Activated T-cell treated with anti-CD3 and anti-CD28 coated beads for 24 hours (primary cell): ENCODE results near the gene PAQR4.

ENCODE experiments used
- DNase-seq: peaks from one replicate; pipeline ENCODE4 v3.0.0-alpha.2; 2020; ENCODE audit warnings: low read depth

Gene PAQR4

DNA sequence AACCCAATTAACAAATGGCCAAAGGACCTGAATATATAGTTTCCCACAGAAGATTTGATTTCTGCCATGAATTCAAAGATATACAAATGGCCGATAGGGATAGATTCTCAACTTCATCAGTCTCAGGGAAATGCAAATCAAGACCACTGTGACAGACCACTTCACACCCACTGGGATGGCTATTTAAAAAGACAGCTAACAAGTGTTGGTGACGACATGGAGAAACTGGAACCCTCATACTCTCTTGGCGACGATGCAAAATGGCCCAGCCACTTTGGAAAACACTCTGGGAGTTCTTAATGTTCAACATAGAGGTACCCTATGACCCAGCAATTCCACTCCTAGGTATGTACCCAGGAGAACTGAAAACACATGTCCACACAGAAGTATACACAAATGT lies 22.5 kb upstream of the PAQR4 start:
- no peak for DNase-seq

DNA sequence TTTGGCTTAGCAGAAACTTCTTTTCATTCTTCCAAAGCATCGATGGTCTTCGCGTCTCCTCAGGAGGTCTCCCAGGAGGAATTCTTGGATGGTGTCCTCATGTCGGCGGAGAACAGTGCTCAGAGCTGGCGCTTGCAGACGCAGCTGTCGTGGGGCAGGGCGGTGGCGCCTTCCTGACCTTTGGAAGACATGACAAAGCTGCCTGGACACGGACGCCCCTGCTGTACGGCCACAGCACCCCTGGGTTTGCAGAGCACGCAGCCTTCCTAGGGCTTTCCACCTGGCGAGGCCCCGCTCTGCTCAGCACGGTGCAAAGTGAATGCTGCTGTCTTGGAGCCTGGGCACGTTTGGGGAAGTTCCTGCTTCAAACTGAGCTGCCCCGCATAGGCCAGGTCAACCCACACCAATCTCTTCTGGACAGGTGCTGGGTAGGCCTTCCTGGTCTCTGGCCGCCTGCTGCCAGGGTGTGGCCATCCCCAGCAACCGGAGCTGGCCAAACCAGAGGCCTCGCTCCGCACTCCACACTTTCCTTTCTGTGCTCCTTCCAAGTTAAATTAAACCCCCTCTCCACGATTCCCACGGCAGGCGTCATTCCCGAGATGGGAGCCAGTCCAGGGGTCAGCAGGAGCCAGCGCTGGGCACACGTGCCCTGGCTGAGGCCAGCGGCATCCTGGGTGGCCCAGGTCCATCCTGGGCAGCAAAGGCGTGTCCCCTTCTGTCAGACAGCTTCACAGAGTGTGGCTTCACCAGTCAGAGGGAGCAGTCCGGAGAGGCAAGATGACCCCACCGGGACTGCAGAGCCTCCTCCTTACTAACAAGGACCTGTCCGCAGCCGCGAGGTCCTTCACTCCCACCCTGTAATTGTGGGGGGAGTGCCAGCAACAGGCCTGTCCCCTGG lies 20.1 kb upstream of the PAQR4 start:
- no peak for DNase-seq

DNA sequence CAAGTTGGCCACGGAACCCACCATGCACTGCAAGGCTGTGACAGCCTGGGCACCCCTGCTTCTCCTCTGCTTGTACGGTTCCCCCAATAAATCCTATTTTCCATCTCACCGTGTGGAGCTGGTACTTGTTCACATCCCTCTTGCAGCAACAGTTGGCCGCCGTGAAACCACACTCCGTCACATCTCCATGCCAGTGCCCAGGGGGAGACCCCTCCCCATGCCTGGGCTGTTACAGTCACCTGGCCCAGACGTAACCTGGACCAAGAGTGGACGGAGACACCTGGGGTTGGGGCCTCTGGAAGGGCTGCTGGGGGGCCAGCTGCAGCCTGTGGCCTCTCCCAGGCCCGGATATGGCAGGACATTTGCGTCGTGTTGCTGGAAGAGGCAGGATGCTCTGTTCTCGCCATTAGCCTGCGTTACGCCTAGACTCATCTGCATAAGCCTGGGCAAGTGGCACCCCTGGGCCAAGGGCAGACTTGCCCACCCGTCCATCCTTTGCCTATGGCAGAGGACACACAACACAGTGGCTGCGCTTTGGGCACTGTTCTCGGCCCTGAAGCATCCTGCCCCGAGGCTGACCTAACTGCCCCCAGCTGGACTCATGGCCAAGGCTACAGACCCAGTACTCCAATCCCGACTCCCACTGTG lies 19.3 kb upstream of the PAQR4 start:
- no peak for DNase-seq

DNA sequence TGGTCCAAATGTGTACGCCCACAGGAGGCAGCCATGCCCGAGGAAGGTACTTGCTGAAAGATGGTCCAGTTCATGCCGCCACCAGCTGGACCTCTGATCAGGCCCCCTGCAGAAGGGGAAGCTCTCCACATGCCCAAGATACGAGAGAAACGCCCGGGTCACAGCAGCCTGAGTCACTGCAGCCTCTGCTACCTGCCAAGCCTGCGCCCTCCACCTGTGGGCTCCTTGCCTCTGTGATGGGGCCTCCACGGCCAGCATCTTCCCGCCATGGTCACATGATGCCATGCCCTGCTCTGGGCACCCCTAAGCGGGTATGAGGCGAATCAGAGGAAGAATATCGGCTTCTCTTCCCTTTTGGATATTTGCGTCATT lies 18.8 kb upstream of the PAQR4 start:
- DNase-seq, result no peak

DNA sequence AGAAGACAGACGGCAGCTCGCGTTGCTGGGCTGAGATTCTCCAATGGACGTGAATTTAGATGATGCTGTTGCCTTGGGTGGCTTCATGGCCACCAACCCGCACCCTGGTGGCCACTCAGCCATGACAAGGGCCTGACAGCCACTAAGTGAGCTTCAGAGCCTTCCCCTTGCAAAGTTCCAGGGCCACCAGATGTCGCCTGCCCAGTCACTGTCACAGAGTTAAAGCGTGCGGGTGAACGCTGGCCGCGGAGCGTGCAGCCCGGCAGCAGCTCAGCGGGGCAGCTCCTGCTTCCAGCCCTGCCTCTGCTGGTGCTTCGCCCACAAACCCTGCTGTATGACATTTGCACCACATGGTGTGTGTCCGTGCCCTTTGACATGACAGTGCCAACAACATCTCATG lies 18.4 kb upstream of the PAQR4 start:
- no peak for DNase-seq

DNA sequence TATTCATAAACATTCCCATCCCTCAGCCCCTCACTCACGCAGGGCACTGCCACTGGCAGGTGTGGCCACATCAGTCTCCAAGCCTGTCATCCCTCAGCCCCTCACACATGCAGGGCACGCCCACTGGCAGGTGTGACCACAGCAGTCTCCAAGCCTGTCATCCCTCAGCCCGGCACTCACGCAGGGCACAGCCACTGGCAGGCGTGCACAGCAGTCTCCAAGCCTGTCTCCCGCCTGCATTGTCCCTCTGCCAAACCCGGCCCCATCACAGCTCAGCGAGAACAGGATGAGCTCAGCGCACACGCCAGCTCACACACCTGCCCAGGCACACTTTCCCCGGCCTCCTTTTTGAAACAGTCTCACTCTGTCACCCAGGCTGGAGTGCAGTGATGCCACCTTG lies 16.5 kb upstream of the PAQR4 start:
- DNase-seq, result no peak

DNA sequence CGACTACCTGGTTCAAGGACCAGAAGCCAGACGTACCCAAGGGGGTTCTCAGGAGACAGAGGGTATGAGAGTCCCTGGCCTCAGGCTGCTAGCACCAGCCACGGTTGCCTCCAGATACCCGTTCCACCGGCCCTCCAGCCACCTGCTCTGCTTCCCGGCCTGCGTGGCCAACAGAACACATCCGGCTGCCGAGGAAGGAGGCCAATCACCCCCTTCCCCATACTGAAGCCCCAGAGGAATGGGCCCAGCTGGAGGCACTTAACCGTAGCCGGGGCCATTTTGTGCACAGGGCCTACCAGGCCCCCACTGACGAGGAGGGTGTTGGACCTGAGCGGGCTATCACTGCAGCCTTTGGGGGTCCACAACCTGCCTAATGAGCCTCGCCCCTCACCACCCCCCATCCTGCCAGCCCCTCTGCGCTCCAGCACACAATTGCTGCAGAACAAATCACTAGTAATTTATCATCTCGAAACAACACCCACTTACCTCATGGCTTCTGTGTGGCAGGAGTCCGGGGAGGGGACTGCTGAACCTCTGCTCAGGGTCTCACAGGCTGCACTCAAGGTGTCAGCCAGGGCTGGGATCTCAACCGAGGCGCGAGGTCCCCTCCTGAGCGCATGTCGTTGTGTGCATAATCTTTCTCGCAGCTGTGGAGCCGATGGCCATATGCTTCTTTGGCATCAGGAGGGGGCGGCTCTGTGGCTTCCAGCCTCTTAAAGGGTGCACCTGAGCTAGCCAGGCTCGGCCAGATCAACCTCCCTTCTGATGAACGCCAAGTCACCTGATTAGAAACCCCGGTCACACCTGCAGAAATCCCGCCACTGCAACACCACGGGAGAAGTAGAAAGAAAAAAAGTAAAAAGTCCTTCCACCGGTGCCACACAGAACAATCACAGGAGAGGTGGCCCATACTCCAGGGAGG lies 15.2 kb upstream of the PAQR4 start:
- no peak for DNase-seq

DNA sequence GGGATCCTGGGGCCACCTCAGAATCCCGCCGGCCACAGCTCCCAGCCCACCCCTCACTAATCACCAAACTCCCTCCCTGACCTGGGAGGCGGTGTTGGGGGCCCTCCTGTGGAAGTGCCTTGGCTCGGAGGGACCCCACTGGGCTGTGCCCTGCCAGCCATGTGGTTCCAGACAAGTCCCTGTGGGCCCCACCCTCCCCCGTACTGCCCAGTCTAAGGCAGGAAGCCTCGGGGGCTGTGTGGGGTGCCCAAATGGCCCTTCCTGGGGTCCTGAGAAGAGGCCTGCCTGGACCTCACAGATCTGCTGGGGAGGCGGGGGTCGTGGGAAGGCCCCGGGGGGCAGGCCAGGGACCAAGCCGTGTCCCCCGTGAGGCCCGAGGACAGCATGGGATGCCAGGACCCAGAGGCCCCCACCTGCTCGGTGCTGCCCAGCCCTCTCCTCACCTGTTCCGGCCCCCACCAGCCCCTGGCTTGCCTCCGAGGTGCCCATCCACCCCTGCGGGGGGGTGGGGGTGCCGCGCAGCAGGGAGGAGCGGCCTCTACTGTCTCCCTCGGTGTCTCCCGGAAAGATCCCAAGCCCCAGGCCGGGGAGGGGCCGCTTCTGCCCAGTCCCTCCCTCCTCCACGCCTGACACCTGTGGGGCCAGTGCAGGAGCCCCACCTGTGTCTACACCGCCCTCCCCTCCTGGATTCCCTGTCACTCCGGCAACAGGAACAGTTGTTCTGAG lies 14.3 kb upstream of the PAQR4 start:
- no peak for DNase-seq

DNA sequence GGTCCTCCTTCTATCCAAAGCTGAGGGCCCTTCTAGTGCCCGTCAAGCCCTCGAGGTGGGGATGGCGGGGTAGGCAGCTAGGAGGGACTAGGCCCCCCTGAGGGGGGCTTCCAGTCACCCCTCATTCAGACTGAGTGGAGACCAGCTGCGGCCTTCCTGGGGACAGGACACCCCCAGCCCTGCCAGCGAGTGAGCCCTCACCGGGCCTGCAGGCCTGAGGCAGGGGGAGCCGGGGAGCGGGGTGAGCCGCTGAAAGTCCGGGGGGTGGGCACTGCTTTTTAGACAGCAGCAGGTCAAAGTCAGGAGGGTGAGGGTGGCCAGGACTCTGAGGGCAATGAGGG lies 13.7 kb upstream of the PAQR4 start:
- no peak for DNase-seq

DNA sequence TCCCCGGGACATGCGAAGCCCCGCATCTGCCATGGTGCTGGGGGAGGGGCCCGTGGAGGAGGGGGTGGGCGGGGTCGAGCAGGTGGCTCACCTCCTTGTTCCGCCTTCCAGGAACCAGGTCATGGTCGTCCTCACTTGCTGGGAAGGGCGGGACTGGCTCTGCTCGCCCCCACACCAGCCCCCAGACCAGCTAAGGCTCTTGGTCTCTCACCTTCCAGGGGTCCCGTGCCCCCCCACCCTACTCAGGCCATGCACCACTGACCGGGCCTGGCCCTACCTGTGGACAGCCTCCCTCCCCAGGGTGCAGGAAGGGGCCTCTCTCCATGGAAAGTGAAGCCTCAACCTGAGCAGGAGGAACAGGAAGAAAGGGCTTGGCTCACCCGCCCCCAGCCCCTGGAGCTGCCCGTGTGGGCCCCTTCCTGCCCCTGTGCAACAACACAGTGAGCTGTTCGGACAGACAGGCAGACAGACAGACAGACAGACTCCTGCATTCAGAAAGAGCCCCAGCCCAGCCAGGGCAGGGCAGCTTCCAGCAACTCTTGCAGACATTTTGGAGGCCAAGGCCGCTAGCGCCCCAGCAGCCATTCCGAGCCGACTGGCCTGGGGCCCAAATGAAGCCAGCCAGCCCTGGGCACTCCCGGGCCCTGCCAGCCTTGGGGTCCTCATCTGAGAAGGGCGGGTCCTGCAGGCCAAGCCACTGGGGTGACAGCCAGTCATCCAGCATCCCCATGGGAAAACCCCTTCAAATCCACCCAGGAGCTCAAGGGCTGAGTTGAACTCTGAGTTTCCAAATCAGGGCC lies 13.2 kb upstream of the PAQR4 start:
- no peak for DNase-seq

DNA sequence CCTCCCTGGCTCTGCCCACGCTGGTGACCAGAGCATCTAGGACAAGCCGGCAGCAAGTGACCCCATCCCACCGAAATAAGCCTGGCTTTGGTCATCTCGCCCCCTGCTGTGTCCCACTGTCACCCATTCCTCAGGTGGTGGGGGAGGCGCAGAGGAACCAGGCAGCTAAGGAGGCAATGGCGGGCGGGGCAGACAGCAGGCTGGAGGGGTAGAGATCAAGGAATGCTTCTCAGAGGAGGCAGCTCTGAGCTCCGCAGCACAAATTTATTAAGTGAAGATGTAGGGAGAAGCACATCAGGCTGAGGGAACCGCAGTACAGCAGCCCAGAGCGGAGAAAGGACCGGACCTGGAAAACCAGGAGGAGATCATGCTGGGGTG lies 12.6 kb upstream of the PAQR4 start:
- DNase-seq, result no peak

DNA sequence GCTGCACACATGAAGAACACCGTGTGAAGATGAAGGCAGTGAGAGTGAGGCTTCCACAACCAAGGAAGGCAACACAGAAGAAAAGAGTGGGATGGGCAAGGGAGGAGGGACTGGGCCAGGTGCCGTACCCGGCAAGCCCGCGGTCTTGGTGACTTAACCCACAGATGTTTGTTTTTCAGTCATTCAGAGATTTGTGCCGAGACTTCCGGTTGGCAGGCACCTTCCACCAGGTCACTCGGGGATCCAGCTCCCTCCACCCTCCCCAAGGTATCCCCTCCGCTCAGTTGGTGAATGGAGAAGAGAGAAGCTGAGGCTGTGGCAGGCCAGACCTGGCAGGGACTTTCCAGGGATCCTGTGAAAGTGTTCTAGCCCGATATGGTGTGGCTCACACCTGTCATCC lies 9.9 kb upstream of the PAQR4 start:
- no peak for DNase-seq

DNA sequence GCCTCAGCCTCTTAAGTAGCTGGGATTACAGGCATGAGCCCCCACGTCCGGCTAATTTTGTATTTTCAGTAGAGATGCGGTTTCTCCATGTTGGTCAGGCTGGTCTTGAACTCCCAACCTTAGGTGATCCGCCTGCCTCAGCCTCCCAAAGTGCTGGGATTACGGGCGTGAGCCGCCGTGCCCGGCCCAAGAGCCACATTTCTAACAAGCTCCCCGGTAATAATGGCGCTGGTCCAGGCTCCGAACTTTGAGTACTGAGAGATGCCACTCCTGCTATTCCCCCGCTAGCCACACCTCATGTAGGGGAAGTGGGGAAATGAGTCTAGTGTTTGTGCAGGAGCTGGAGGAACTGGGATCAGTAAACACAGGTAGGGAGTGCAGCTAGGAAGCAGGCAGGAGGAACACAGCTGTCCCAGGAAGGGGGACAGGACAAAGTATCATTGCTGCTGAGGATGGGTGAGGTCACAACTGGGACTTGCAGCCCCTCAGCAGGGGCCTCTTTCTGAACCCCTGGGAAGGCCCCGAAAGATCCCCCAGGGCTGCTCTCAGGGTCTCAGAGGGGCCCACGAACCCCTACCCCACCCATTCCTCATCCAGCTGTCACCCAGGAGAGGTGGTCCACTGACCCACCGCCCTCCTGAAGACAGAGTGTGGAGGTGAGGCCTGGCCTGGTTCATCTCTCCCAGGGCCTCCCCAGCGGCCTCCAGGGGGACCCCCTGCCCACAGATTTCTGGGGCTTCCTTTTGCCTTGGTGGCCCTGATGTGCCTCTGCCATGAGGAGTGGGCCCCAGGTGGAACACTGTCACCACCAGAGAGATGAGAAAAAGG lies 8.8 kb upstream of the PAQR4 start:
- DNase-seq, result no peak

DNA sequence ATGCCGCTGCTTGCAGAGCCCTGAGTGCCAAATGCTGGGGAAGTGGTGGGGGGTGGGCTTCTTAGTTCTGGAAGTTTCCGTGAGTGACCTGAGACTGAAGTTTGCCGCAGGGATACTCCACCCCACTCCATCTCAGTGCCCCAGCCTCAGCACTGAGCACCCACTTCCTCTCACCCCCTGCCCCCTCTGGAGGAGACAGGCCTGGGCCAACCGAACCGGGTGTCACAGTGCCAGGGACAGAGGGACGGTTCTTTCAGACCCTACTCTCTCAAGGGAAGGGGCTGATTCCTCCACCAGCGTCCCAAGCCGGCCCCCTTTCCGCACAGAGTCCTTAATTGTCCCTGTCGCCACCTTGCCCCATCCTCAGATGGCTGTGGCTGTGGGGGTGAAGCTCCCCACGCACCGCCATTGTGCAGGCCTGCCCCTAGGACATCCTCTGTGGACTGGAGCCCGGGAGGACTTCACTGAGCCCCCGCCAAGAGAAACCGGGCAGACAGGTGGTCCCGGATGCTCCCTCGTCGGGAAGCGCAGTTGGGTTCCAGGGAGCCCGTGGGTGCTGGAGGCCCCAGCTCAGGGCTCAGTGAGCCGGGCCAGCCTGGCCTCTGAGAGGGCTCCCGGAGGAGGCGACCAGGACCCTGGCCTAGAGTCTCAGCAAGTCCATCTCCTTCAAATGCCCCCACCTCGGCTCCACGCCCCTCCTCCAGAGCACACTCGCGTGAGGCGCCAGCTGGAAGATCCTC lies 6.6 kb upstream of the PAQR4 start:
- DNase-seq, result no peak

DNA sequence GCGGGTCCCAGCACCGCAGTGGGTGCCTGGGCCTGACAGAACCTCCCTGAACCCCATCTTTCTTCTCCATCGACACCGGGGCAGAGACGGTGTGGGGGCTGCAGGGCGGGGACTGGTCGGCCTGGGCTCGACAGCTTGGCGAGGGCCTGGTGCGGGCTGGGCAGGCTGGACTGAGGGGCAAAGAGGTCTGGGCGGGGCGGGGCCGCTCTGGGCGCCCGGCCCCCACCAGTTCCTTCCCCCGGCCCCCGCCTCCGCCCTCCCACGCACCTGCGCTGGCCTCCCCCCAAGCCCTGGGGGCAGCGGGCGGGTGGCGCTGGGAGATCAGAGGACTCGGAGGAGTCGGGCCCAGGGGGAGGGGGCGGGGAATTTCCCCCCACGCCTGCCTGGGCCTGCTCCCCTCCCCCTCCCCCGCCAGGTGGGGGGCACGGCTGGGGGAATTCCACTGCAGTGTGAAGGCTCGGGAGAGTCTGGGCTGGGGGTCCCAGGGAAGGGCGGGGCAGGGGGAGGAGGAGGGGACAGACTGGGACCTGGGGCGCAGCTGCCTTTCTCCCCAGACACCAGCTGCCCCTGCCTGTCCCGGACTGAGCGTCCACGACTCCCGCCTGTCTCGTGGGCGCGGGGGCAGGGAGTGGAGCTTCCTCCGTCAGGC lies 6.0 kb upstream of the PAQR4 start:
- no peak for DNase-seq

DNA sequence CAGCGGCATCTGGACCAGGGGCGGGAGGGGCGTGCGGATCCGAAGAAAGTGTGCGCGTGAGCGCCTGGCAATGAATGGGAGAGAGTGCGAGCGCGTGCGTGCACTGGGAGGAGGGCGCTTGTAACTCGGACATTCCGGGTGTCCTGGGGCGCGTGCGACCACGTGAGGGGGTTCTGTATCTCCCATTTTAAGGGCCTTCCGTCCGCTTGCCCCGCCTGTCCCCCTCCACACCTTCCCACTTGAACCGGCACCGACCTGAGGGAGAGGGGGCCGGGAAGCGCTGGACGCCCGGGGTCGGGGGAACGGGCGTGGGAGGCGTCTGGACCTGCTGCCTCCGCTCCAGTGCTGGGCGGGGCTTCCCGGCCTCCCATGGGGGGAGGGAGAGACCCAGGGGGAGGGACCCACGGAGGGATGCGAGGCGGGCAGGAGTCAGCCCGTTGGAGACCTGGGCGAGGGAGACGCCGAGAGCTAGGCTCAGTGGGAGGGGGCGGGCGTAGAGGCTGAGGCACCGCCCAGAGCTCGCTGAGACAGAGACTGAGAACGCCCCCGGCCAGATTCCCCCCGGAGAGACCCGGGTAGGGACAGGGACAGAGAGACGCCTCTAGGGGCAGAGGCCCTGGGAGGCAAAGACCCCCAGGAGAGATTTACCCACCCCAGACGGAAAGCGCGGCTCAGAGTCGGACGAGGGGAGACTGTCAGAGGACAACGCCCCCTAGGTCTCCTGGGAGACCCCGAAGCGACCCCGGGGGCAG lies 5.2 kb upstream of the PAQR4 start, which contains the start of gene KREMEN2:
Gene KREMEN2, plus strand, starts transcription at position 553 of the 752 bp plus-strand sequence. CDS start 246 bp downstream, outside the sequence.
- DNase-seq, result no peak

DNA sequence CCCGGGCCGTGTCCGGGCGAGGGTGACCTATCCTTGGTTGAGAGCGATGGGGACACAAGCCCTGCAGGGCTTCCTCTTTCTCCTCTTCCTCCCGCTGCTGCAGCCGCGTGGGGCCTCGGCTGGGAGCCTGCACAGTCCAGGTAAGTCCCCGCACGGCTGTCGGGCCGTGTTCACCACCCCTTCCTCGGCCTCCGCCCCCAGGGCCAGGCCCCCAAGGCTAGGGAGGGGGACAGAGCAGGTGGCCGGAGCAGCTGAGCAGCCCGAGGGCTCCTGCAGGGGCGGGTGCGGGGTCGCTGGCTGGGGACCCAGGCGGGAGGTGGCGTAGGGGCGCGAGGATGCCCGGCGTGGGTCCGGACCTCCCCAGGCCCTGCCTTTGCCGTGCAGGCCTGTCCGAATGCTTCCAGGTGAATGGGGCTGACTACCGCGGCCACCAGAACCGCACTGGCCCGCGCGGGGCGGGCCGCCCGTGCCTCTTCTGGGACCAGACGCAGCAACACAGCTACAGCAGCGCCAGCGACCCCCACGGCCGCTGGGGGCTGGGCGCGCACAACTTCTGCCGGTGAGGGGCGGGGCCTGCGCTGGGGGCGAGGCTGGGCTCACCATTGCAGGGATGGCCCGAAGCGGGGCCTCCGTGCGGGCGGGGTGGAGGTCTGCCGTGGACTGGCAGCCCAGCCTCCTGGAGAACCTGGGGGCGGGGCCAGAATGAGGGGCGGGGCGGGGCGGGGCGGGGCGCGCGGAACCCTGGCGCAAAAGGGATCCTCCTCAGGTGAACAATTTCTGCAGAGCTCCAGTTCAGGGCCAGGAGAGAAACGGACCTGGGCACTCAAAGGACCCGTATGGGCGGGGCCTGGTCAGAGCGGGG lies 4.4 kb upstream of the PAQR4 start:
- peak; percentile 44 for DNase-seq
